ENCODE results near the gene EXT2.

DNA sequence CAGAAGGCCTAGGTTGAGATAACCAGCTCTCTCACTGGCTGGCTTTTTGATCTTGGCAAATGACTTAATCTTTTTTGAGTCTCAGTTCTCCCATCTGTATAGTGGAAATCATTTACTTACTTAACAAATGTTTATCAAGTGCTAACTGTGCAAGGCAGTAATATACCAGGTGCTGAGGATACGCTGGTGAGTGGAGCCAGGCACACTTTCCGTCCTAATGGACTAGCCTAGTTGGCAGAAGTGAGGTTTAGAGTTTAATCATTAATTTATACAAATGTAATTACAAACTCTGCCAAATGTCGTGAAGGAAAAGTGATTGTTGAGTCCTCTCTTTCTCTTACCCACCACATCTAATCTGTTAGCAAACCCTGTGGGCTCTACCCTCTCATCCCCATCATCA, 33.3 kb downstream of the EXT2 start:
- no peak for TF ChIP-seq CTCF (IDR thresholded peaks at IDR 0.05; ENCODE audit: low read depth, low read length)
- no peak for TF ChIP-seq POLR2A (IDR thresholded peaks at IDR 0.05; ENCODE audit: extremely low read depth, insufficient read length)
- TF ChIP-seq MYC (IDR thresholded peaks at IDR 0.05; ENCODE audit: low read depth, low read length) = no peak

All from NB4 (cell line).